Stimulated activated CD4-positive, alpha-beta T cell treated with anti-CD3 and anti-CD28 coated beads, Interleukin-15, amount 100 ng/mL, for 24 hours (primary cell): ENCODE measurements around the gene GNLY.
"Not testable (repeated sequence)": the region's sequence is repeated elsewhere in the genome, so short reads cannot be mapped to it uniquely, and the experiment has no call there.

Source experiments
- DNase-seq: peaks from one replicate; pipeline ENCODE4 v3.0.0-alpha.2; 2020

GNLY gene

DNA sequence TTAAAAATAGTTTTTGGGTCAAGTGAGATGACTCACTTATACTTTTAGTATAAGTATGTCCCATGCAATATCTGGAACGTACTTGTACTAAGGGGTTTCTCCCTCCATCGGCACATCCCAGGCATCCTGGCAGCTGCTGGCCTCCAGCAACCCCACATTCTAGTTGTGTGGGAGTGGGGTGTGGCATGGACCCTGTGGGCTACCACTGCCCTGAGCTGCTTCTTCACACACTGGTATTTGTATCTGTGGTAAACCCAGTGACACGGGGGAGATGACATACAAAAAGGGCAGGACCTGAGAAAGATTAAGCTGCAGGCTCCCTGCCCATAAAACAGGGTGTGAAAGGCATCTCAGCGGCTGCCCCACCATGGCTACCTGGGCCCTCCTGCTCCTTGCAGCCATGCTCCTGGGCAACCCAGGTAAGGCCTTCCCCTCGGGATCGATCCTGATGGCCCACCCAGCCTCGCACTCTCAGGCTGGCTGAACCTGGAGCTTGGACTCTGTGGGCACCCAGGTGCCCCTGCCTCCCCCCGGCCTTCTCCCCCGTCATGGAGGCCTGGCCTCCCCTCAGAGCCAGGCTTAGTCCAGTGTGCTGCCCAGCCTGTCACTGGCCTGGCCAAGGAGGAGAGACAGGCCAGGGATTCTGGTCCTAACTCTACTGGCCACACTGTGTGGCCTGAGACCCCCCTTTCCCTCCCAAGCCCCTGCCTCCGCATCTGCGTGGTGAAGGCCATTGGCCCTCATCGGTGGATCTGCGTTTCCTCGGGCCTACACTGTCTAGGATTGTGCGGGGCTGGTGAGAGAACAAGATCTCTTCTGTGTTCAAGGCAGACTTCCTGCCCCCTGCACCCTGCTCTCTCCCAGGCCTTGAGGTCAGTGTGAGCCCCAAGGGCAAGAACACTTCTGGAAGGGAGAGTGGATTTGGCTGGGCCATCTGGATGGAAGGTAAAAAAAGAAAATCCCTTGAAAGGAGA is at the start of gene GNLY:
Gene GNLY (plus strand): TSS at position 307 of the 974 bp plus-strand sequence. CDS start 61 bp downstream, at position 368.
- no peak for DNase-seq

DNA sequence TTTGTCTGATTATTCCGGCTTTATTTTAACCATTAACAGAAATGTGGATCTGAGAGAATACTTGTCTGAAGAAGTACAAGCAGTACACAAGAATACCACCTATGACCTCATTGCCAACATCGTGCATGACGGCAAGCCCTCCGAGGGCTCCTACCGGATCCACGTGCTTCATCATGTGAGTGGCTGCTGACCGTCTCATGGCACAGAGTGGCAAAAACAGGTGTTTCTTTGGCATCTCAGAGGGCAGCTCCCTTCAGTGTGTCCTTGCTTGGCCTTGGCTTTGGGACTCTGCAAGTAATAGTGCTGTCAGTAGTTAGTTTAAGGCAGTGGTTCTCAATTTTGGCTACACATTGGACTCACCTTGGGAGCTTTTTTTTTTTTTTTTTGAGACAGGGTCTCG is 49.2 kb upstream of the GNLY start:
- no peak for DNase-seq

DNA sequence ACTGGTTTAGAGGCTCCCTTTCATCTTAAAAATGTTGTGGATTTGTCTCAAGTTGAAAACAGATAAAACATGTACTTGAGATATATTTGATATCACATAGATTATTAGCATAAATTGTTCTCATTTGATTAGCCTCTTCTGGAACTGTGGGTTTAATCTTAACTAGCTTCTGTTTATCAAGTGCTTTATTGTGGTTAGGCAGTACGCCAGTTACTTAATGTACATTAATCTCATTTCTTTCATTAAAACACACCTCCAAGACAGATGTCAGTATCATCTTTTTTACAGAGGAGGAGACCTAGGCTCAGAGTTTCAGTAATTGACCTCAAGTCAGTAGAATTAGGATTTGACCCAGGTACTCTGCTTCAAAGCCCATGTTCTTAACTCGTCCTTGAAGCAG is 48.0 kb upstream of the GNLY start:
- DNase-seq, result no peak

DNA sequence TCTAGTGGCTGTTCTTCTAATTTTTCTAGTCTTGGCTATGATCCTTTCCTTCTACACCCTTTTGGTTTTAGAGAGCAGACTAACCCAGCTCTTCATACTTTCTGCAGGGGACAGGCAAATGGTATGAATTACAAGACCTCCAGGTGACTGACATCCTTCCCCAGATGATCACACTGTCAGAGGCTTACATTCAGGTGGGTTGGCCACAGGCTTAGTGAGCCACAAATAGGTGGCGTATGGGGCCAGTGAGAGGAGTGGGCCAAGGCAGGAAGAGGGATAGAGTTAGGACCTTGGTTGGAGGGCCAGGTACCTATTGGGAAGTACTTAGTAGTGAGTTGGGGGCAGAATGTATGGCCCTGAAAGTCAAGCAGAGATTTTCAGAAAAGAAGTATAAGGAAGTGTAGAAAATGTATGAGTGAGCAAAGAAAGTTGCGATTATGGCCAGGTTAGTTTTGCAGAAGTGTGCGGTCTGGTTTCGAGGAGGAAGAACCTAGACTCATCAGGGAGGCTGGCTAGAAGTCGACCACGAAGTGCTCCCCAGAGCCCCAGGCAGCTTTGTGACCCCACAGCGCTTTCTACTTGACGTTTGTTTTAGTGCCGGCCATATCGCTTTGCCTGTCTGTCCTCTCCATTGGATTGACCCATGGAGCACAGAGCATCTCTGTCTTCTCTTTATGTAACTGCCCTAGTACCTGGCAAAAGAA is 46.2 kb upstream of the GNLY start:
- no peak for DNase-seq

DNA sequence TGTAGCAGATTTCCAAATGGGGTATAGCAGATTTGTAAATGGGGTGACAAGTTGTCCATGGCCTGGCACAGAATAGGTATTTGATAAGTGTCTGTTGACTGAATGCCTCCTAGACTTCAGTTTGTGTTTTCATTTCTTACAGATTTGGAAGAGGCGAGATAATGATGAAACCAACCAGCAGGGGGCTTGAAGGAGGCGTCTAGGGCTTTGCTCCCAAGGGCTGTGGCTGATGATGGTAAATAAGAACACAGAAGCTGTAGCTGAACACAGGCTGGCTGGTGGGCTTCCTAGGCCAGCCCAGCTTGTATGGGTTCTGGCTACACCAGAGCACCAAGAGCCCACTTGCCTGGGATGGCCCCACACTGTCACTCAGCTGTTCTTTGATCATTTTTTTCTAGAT is 45.5 kb upstream of the GNLY start:
- no peak for DNase-seq

DNA sequence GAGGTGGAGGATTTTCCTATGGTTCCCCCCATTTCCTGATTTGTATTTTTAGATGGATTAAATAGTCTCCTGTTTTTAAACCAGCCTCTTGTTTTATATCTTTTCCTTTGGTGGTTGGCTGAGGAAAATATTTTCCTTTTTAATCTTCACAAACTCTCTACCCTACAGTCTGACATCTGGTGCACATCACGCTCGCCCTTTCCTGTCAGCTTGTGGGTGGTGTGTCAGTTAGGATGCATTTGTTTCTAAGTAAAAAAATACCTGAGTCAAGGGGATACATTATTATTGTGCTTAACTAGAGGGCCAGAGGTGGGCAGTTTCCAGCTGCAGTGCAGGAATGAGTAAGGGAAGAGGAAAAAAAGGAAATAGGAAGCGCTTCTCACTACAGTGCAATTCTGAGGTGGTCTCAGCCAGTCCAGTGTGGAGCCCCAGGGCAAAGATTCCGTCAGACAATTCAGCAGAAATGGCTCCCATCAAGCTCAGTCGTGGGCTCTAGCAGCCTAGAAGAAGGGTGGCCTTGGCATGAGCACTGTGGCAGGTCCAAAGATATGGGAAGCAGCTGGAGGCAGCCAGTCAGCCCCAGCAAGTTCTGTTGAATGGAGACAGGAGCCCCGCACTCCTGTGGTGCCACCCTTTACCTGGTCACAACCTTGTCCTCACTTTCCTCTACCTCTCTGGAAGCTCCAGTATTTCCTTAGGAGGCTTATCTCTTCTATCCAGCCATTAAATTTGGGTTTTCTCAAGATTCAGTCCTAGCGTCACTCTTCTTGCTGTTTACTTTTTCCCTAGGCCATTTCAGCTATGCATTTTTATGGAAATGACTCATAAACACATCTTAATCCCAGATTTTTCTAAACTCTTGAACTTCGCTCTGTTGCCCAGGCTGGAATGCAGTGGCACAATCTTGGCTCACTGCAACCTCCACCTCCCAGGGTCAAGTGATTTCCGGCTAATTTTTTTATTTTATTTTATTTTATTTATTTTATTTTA is 44.7 kb upstream of the GNLY start:
- no peak for DNase-seq

DNA sequence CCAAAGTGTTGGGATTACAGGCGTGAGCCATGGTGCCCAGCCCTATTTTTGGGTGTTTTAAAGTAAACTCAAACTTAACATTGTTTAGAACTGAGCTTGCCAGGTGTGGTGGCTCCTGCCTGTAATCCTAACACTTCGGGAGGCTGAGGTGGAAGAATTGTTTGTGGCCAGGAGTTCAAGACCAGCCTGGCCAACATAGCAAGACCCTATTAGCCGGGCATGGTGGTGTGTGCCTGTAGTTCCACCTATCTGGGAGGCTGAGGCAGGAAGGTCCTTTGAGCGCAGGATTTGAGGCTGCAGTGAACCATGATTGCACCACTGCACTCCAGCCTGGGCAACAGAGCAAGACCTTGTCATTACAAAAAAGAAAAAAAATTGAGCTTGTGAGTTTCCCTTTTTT is 43.7 kb upstream of the GNLY start:
- DNase-seq, result no peak

DNA sequence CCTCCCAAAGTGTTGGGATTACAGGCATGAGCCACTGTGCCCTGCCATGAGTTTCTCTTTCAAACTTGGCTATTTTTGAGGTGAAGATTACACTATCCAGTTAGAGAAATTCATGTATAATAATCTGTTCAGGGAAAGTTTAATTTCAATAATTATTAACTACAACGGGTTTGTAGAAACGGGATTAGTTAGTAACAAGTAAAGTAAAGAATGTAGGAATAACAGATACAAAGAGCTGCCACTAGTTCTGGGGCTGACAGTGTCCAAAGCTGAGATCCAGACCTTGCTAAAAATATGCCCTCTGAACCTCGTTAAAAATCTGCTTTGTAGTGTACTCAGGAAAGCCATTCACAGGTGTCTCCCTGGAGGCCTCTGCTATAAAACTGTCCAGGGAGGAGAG is 43.1 kb upstream of the GNLY start:
- no peak for DNase-seq

DNA sequence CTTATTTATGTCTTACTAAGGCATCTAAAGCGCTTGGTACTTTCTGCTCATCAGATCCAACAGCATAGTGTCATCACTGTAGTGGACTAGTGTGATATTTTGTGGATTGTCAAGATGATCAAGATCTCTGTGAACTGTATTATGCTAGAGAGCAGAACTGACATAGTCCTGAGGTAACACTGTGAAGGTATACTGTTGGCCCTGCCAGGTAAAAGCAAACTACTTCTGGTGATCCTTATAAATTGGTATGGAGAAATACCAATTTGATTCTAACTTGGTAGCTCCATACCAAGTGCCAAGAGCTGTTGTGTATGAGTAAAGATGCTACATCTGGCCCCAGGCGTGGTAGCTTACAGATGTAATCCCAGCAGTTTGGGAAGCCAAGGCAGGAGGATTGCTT is 42.1 kb upstream of the GNLY start:
- no peak for DNase-seq

DNA sequence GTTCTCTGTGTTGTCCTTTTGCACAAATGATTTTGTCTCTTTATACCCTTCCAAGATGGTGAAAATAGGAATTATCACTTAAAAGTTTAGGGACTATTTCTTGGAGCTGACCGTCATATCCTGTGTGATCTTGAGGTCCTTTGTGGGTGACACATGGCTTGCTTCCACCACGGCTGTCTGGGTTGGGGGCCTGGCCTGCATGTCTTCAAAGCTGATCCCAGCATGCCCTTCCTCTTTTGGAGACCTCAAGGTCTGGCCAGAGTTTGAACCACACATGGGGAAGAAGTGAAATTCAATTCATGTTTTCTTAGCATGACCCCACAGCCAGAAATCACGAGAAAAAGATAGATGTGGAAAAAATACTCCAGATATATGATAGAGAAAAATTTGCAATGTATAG is 40.2 kb upstream of the GNLY start:
- DNase-seq, result no peak

DNA sequence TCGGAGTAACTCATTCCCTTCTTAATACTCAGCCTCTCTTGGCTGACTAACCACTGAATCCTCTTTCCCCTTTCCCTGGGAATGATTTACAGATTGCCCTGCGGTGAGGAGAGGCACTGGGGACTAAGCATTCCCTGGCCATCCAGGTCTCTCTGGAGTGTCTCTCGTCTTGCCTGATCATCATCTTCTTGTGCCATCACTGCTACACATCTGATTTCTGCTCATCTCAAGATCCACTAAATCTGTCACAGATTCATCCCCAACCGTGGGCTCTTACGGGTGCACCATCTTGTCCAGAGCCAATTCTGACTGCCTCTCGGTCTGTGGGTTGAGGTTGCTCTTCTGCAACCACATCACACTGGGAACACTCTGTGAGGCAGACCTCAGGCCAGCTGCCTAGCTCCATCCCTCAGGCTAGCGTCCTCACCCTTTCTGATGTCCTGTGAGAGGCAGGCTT is 38.2 kb upstream of the GNLY start:
- DNase-seq, result no peak

DNA sequence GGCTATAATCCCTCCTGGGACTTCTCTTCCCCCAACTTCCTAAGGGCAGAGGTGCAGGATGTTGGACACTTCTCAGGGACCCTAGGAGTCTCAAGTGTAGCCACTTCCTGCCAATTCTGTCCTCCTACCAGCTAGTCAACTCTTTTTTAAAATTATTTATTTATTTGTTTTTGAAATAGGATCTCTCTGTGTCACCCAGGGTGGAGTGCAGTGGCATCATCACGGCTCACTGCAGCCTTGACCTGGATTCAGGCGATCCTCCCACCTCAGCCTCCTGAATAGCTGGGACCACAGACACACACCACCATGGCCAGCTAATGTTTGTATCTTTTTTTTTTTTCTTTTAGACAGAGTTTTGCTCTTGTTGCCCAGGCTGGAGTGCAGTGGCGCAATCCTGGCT is 37.7 kb upstream of the GNLY start:
- DNase-seq, result no peak

DNA sequence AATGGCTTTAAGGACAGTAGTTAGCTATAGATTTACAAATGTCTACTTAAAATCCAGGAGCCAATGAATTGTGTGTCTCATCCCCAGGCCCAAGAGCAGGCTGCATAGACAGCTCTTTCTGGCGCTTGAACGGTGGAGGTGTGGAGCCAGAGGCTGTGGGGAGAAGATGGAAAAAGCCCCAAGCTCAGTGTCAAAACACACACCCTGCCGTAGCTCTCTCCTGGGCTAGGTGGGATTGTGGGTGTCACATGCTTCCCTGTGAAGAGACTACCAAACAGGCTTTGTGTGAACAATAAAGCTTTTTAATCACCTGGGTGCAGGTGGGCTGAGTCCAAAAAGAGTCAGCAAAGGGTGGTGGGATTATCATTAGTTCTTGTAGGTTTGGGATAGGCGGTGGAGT is 36.8 kb upstream of the GNLY start:
- DNase-seq, result not testable (repeated sequence)

DNA sequence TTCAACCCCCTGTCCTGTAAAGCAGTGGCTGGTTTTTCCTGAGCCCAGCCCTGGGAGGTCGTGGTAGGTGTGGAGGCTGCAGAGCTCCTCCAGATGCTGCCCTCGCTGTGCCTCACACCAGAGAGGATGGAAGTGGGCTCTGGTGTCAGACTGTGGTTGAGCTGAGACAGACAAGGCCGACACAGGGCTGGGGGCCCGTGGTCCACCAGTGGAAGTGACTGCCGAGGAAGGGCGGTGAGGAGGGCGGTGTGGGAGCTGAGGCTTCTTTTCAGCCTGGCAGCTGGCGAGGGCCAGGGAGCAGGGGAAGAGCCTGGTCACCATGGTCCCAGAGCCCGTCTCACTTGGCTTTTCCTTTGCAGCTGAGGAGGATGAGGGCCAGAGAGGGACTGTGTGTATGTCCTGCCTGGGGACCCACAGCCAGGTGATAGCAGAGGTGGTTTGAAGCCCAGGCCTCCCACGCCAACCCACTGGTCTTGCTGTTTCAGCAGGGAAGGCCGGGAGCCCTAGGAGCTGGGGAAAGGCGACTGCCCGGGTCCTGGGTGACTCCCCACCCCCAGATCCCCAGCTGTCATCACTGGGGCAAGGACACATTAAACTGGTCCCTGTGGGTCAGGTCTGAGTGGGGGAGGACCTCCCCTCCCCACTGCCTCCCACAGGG is 34.7 kb upstream of the GNLY start:
- no peak for DNase-seq

DNA sequence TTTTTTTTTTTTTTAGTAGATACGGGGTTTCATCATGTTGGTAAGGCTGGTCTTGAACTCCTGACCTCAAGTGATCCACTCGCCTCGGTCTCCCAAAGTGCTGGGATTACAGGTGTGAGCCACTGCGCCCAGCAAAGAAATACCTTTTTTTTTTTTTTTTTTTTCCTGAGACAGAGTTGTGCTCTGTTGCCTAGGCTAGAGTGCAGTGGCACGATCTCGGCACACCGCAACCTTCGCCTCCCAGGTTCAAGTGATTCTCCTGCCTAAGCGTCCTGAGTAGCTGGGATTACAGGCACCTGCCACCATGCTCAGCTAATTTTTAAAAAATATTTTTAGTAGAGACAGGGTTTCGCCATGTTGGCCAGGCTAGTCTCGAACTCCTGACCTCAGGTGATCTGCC is 33.9 kb upstream of the GNLY start:
- not testable (repeated sequence) for DNase-seq

DNA sequence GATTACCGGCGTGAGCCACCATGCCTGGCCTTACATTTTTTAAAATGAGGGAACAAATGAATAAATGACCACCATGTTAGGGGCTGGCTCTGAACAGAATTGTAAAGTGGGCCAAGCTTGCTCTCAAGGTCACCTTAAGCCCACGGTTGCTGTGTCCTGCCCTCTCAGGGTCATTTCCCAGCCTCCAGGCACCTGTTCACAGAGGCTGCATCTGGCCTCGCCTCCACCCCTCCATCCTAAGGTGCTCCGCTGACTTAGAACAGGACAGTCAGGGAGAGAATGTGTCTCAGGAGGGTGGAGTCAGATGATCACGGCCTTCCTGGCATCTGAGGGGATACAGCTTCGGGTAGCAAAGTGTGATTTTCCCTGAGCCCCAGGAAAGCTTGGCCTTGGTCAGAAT is 33.4 kb upstream of the GNLY start:
- no peak for DNase-seq

DNA sequence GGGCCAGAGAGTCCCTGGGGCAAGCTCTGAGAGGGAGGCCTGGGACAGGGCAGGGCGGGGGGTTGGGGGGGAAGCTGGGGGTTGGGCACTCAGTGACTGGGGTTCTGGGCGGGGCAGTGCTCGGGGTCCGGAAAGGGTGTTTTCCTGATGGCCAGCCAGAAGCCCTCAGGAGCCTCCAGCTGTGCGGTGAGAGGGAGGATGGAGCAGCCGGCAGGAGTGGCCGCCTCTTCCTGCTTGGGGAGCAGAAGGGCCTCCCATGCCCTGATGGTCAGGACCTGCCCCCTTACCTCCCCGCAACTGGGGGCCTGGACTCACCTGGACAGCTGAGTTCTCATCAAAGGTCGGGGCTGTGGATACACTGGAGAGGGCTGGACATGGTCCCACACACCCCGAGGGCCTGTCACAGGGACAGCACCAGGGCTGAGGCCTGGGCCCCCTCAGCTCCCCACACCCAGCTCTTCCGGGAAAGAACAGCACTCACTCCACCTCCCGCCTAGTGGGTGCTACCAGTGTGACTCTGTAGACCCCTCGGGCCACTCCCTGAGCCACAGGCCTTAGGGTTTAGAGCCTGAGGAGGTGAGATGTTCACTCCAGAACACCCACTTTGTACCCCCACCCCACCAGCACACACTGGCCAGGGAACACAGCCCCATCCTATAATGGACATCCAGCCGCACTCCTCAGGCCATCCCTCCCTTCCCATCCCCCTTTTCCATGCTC is 32.9 kb upstream of the GNLY start:
- no peak for DNase-seq

DNA sequence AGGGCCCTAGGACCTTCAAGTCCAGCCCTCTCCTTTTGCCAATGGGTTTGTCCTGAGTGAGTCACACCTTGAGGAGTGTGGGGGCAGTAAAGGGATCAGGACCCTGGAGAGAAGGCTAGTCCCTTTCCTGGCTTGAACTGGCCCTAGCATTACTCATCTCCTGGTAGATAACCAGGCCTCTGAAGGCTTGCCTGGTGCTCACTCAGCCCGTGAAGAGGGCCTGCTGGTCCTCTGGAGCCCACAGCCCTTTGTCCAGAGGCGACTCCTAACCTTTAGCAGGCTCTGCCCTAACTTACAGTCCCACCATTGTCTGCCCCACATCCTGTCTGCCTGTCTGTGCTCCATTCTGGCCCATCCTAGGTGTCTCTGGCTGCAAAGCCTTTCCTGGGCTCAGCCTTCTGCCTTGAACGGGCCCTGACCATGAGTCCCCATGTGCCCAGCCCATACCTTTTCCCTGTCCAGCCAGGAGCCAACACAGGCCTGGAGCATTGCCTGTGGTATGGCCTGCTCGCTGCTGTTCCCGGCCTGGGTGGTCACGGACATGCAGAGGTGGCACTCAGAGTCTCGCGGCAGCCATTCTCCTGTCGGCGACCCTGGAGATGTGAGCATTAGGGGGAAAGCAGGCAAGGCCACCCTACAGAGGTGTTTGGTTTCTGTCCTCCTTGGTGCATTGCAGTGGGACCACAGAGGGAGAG is 31.1 kb upstream of the GNLY start:
- no peak for DNase-seq

DNA sequence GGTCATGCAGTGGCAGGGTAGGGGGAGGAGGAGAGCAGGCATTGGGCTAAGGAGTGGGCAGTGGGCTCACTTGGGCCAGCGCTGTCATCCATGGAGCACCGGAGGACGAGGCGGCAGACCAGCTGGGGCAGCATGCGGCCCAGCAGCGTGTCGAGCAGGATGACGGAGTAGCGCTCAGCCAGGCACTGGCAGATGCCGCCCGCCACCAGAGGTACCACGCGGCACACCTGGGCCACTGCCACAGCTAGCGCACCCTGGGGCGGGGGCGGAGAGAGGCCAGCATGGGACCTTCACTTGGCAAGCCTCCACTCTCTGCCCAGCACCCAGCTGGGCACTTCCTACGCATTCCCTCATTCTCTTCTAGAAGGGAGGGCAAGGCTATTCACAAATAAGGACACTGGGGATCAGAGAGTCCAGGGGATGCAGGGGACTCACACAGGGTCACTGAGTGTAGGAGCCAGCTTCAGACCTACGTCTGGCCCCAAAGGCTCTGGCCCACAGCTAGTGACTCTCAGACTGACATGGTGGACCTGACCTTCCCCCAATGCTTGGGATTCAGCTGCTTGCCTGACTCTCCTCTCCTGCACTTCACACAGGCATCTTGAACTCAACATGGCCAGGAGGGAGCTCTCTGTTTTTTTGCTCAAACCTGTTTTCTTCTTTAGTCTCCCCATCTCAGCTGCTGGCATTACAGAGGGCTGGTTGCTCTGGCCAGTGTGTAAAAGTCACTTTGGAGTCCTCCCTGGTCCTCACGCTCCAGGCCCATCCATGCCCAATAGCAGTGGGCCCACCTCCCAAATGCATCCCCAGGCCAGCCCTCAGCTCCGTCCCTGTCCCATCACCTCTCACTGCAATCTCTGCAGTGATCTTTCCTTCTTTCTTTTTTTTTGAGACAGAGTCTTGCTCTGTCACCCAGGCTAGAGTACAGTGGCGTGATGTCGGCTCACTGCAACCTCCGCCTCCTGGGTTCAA is 30.3 kb upstream of the GNLY start:
- DNase-seq, result no peak
